Measurements from ENCODE around the gene DMD. TPM values are rescaled to one million over a fixed set of nuclear protein-coding genes. Genes with fewer than 3 reads are reported as not detected.

DMD gene
- total RNA-seq, 1 experiment from 2014 or later = 47.2 TPM

GRCh38 chrX:32644476-32645245 lies 566.7 kb downstream of the DMD start:
- CTCF ChIA-PET = no interaction called here

DNA sequence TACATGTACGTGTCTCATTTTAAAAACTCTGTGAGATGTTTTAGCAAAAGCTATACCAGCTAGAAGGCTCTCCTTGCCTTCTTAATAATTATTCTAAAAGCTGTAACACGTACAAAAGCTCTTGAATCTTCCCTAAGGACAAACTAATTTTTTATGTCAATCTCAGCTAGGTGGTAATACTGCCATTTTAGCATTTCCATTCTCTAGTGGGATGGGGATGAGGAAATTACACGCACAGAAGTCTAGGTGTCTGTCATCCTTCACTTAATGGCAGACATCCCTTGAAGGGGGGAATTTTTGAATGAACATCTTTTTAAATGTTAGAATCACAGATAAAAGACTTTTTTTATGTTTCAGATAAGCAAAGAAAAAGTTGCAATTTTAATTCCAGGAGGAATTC lies 569.1 kb downstream of the DMD start:
- TF ChIP-seq CTCF (IDR thresholded peaks at IDR 0.05; ENCODE audit: insufficient read depth in 1 of 2, low read depth in 1 of 2, low read length in 1 of 2, severe bottlenecking in 1 of 2, unreplicated experiment in 1 of 2) = no peak
- POLR2A ChIA-PET = no interaction called here
- CTCF ChIA-PET = no interaction called here
- H3K4me1 Mint-ChIP-seq (ENCODE audit: low read depth, unreplicated experiment) = peaks cover 7% of the 10 kb centered on the region
- Histone ChIP-seq H3K4me3 (ENCODE audit: low read depth, low read length) (no peak overlapping the region), H3K9me3 (no peaks in the 10 kb centered on the region), H3K36me3 (ENCODE audit: control insufficient read depth, insufficient read depth, low read length) (no peaks in the 10 kb centered on the region), H3K4me1 (no peaks in the 10 kb centered on the region), H3K27me3 (replicated peaks; ENCODE audit: control insufficient read depth, insufficient read depth, low read length) (no peaks in the 10 kb centered on the region)
- no peak overlapping the region for H3K4me3 Mint-ChIP-seq (ENCODE audit: unreplicated experiment)
- H3K27me3 Mint-ChIP-seq (ENCODE audit: insufficient read depth, unreplicated experiment) = no peaks in the 10 kb centered on the region
- BruUV-seq (replicated peaks) = no TSS peak
- H3K27ac Mint-ChIP-seq (ENCODE audit: unreplicated experiment) = no peak overlapping the region
- intact Hi-C loops (cut with micrococcal nuclease; ENCODE audit: unreplicated experiment) = loop anchor here (10.0 kb wide), 1 partner anchor 107 kb away; no protein-coding TSS in a partner anchor
- no peak for DNase-seq
- no peaks in the 10 kb centered on the region for H3K9me3 Mint-ChIP-seq (ENCODE audit: unreplicated experiment)
- no peaks in the 10 kb centered on the region for H3K36me3 Mint-ChIP-seq (ENCODE audit: insufficient read depth, unreplicated experiment)

More at GRCh38 chrX:32644476-32645245, 566.7 kb downstream of the DMD start:
- DNase-seq = no peak
- no peaks in the 10 kb centered on the region for H3K36me3 Mint-ChIP-seq (ENCODE audit: insufficient read depth, unreplicated experiment)
- H3K4me1 ChIP-seq = no peaks in the 10 kb centered on the region
- H3K27me3 ChIP-seq (replicated peaks; ENCODE audit: control insufficient read depth, insufficient read depth, low read length) = no peaks in the 10 kb centered on the region
- intact Hi-C loops (cut with micrococcal nuclease; ENCODE audit: unreplicated experiment) = loop anchor here (10.0 kb wide), 1 partner anchor 110 kb away; no protein-coding TSS in a partner anchor
- no peak overlapping the region for H3K4me3 Mint-ChIP-seq (ENCODE audit: unreplicated experiment)
- no peaks in the 10 kb centered on the region for H3K36me3 ChIP-seq (ENCODE audit: control insufficient read depth, insufficient read depth, low read length)
- peaks cover 7% of the 10 kb centered on the region for H3K4me1 Mint-ChIP-seq (ENCODE audit: low read depth, unreplicated experiment)
- H3K9me3 ChIP-seq = no peaks in the 10 kb centered on the region
- no peak for TF ChIP-seq CTCF (IDR thresholded peaks at IDR 0.05; ENCODE audit: insufficient read depth in 1 of 2, low read depth in 1 of 2, low read length in 1 of 2, severe bottlenecking in 1 of 2, unreplicated experiment in 1 of 2)
- H3K27me3 Mint-ChIP-seq (ENCODE audit: insufficient read depth, unreplicated experiment) = no peaks in the 10 kb centered on the region
- BruUV-seq (replicated peaks) = no TSS peak
- no peaks in the 10 kb centered on the region for H3K9me3 Mint-ChIP-seq (ENCODE audit: unreplicated experiment)
- POLR2A ChIA-PET = no interaction called here
- no peak overlapping the region for H3K27ac Mint-ChIP-seq (ENCODE audit: unreplicated experiment)
- no peak overlapping the region for H3K4me3 ChIP-seq (ENCODE audit: low read depth, low read length)

DNA sequence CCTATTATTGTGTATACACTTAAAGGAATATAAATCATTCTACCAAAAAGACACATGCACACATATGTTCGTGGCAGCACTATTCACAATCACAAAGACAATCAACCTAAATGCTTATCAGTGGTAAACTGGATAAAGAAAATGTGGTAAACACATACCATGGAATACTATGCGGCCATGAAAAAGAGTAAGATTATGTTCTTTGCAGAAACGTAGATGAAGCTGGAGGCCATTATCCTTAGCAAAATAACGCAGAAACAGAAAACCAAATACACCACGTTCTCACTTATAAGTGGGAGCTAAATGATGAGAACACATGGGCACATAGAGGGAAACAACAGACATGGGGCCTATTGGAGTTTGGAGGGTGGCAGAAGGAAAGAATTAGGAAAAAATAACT lies 593.2 kb downstream of the DMD start:
- Mint-ChIP-seq H3K4me3 (ENCODE audit: unreplicated experiment) (no peak overlapping the region), H3K9me3 (ENCODE audit: unreplicated experiment) (no peaks in the 10 kb centered on the region), H3K36me3 (ENCODE audit: insufficient read depth, unreplicated experiment) (no peaks in the 10 kb centered on the region), H3K27ac (ENCODE audit: unreplicated experiment) (no peak overlapping the region), H3K27me3 (ENCODE audit: insufficient read depth, unreplicated experiment) (no peaks in the 10 kb centered on the region), H3K4me1 (ENCODE audit: low read depth, unreplicated experiment) (no peaks in the 10 kb centered on the region)
- H3K36me3 ChIP-seq (ENCODE audit: control insufficient read depth, insufficient read depth, low read length) = no peaks in the 10 kb centered on the region
- POLR2A ChIA-PET = no interaction called here
- TF ChIP-seq CTCF (IDR thresholded peaks at IDR 0.05; ENCODE audit: insufficient read depth in 1 of 2, low read depth in 1 of 2, low read length in 1 of 2, severe bottlenecking in 1 of 2, unreplicated experiment in 1 of 2) = no peak
- no TSS peak for BruUV-seq (replicated peaks)
- DNase-seq = no peak
- no peaks in the 10 kb centered on the region for H3K4me1 ChIP-seq
- no peaks in the 10 kb centered on the region for H3K27me3 ChIP-seq (replicated peaks; ENCODE audit: control insufficient read depth, insufficient read depth, low read length)
- CTCF ChIA-PET = no interaction called here
- no peaks in the 10 kb centered on the region for H3K9me3 ChIP-seq
- no peak overlapping the region for H3K4me3 ChIP-seq (ENCODE audit: low read depth, low read length)
- intact Hi-C loops (cut with micrococcal nuclease; ENCODE audit: unreplicated experiment) = no loop called here

Data from Caco-2 (cell line).